ENCODE measurements around the gene SAYSD1.
A peak's percentile ranks its signal among the peaks of the same experiment; 100 is the strongest.
"Not testable (repeated sequence)": the region's sequence is repeated elsewhere in the genome, so short reads cannot be mapped to it uniquely, and the experiment has no call there.

The SAYSD1 gene, protein sequence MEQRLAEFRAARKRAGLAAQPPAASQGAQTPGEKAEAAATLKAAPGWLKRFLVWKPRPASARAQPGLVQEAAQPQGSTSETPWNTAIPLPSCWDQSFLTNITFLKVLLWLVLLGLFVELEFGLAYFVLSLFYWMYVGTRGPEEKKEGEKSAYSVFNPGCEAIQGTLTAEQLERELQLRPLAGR

DNA sequence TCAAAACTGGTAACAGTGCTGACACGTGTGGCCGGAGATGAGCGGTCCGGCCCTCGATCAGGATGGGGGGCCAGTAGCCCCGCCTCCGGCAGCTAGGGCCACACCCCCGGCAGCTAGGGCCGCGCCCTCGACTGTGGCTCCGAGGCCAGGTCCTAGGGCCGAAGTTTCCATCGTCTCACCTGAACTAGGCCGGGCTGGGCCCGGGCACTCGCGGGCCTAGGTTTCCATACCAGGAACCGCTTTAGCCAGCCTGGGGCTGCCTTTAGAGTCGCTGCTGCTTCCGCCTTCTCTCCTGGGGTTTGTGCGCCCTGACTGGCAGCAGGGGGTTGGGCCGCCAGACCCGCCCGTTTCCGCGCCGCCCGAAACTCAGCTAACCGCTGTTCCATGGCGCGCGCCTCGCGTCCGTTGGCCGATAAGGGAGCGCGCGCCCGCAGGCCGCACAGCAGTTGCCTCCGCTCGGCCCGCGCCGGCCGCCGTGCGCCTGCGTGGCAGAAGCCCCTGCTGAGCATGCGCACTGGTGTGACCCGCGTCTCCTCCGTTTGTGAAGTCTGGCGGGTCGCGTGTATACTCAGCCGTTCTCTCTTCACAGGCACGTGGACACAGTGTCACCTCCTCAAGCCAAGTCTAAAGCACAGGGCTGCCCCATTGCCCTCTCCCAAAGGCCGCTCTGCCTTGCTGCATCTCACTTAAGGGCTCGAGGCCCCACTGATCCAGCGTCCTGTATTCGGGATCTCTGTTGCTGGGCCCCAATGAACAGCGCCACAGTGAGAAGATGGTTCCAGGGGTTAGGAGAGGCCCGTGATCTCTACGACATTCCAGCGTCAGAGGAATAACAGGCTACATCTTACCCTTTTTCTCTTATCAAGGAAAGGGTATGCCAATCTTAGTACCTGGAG is at the start of gene SAYSD1:
Gene SAYSD1 (minus strand): TSS at position 483 of the 896 bp plus-strand sequence. CDS start 97 bp downstream, at position 386.
- peak; percentile 87 to 96 for DNase-seq

- no peak for DNase-seq
Measured at GRCh38 chr6:39157511-39157910, 42.5 kb upstream of the SAYSD1 start.

DNA sequence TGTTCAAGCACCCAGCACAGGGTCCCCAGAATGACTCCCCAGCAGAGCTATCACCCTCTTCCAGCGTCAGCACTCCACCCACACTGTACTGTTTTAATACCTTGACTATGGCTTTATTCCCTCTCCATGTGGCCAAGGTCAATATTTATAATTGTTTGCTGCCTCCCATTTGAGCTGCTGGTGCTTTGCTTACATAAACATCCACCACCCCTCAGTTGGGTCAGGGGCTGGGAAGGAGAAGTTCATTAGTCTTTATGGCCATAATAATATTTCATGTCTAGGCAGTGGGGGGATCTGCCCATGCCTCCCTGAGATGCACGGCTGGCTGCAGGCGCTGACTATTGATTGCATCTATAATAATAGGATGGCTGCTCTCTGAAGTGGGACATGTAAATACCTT is 41.8 kb upstream of the SAYSD1 start:
- no peak for DNase-seq

GRCh38 chr6:39154705-39155104 is 39.7 kb upstream of the SAYSD1 start:
- no peak for DNase-seq

- DNase-seq = no peak
Measured at GRCh38 chr6:39153766-39154397, 38.9 kb upstream of the SAYSD1 start.

DNA sequence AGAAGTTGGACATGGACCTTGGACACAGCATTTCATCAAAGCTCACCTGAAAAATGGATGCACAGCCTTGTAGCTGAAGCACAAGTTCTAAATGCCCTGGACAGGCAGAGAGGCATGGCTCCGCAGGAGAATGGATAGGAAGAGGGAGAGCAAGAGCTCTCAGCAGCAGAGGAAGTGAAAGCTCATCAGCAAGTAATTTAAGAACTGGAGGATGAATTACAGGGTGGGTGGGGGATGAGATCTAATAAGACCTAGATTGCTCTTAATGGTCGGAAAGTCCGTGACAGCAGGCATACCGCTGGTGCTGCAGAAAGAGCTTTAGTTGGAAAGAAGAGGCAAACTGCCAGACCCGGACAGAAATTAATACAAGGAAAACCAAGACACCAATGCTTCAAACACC is 37.3 kb upstream of the SAYSD1 start:
- DNase-seq = no peak

- DNase-seq = no peak
Measured at GRCh38 chr6:39151211-39151610, 36.2 kb upstream of the SAYSD1 start.

GRCh38 chr6:39144481-39145173 is 29.6 kb upstream of the SAYSD1 start:
- DNase-seq = no peak

DNA sequence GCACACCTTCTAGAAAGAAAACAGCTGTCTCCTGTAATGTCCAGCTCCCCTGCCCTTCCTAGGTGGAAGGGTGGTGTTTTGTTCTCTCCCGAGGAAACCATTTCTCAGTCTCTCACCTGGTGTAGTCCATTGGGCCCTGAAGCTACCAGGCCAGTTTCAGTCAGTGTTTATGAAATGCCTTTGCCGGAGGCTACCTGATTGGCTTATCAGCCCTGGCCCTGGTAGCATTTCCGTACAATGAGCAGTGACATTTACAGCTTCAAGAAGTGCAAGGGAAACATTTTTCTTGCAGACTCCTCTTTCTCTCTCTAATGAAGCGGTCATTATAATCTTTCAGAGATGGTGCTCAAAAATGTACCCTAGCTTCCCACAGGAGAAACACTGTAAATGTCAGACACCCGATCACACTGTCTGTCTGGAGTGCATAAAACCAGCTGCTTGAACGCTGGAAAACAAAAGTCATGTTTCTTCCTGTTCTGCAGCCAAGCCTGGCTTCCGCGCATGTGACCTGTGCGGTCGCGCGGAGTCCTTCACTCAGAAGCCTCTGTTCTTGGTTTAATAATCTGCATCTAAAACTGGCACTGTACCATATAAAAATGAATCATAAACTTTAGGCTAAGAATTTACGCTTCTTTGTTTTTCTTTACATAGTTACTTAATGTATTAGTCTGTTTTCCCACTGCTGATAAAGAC is 28.4 kb upstream of the SAYSD1 start:
- no peak for DNase-seq

- no peak for DNase-seq
Measured at GRCh38 chr6:39140556-39141167, 25.7 kb upstream of the SAYSD1 start.

- no peak for DNase-seq
Measured at GRCh38 chr6:39137245-39137644, 22.3 kb upstream of the SAYSD1 start.

DNA sequence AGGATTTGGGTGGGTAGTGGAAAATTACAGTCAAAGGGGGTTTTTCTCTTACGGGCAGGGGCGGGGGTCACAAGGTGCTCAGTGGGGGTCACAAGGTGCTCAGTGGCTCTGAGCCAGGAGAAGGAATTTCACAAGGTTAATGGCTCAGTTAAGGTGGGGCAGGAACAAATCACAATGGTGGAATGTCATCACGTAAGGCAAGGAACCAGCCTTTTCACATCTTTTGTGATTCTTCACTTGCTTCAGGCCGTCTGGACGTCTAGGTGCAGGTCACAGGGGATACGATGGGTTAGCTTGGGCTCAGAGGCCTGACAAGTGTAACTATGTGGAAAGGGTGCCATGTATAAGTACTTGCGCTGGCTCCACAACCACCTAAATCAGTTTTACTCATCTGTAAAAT is 21.2 kb upstream of the SAYSD1 start:
- not testable (repeated sequence) for DNase-seq

DNA sequence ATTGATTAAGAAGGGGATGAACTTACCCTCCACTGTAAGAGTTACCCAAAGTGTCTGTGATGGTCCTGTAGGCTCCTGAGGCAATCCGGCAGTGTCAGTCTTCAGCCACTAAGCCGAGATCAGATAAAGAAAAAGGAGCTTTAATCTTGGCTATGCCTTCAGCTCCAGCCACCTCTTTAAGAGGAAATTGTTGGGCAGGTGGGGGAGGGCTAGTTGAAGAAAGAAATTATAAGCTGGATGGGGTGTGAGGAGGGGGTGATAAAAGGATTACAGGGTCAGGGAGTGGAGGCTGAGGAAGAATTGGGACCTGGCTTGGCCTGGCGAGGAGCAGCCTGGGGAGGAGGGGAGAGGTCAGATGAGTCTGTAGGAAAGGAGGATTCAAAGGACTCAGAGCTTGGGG is 19.8 kb upstream of the SAYSD1 start:
- DNase-seq = not testable (repeated sequence)

- DNase-seq = no peak
Measured at GRCh38 chr6:39130691-39131090, 15.7 kb upstream of the SAYSD1 start.

- DNase-seq = no peak
Measured at GRCh38 chr6:39128832-39129231, 13.8 kb upstream of the SAYSD1 start.

DNA sequence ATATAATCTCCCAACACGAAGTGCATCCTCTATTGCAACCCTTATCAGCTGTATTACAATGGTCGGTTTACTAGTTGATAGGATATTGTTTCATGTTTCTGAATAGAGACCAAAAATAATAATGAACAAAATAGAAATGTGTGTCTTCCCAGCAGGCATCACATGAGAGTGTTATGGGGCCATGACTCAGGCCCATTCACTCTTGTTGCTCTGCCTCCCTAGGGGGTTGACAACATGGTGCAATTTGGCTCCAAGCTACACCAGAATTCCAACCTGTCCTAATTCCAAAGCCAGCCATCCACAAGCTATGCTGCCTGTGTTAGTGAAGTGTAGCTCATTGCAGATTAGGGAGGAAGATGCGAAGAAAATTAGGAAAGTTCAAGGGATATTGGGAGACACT is 13.1 kb upstream of the SAYSD1 start:
- no peak for DNase-seq

DNA sequence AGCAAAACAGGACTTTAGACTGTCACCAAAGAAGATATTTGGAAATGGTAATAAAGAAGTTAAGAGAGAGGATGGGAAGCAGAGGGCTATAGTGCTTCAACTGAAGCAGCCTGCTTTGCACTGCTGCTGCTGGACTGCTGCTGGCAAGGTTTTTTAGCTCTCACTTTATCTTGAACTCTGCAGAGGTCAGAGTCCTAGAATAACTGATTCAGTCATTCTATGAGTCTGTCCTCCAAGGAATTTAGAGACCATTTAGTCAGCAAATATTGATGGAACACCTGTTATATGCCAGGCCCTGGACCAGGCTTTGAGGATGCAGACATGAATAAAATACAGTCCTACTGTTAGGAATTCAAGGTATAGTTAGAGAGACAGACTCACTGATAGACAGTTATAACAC is 9.1 kb upstream of the SAYSD1 start:
- DNase-seq = no peak

DNA sequence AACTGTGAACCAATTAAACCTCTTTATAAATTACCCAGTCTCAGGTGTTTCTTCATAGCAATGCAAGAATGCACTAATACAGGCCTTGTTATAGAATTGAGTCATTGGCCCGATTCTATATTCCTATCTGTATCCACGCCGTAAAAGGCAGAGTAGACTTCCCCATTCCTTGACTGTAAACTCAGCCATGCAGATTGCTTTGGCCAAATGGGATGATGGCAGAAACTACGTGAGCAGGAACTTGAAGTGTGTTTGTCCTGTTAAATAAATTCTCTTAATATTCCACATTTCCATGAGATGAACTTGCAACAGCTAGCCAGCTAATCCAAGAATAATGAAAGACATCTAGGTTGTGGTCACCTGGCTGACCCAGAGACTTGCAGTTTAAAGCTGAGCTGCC is 3.9 kb upstream of the SAYSD1 start:
- DNase-seq = no peak

DNA sequence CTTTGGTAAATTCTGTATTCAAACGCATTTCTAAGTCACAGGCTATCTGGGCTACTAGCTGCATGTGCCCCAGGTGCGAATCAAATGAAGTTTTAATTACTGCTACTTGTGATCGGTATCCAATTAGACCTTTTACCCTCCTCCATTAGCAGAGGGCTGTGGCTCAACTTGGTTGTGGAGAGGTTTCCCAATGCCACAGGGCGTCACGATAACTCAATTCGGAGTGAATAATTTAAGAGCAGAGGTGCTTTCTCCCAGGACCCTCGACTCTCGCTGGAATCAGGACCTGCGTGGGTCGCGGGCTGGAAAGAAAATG is 640 bp downstream of the SAYSD1 start:
- no peak for DNase-seq

- DNase-seq = no peak
Measured at GRCh38 chr6:39113788-39114187, 1.2 kb downstream of the SAYSD1 start.

GRCh38 chr6:39111280-39111679 is 3.7 kb downstream of the SAYSD1 start:
- no peak for DNase-seq

GRCh38 chr6:39108041-39108839 is 6.7 kb downstream of the SAYSD1 start:
- DNase-seq = no peak
